ENCODE data around the gene GRHL1. TPM values are rescaled to one million over a fixed set of nuclear protein-coding genes. Genes with fewer than 3 reads are reported as not detected.
"Not testable (repeated sequence)": the region's sequence is repeated elsewhere in the genome, so short reads cannot be mapped to it uniquely, and the experiment has no call there.

Gene GRHL1
- total RNA-seq, 1 experiment from 2014 or later, result 2.7 TPM

- TF ChIP-seq ARID4B (CRISPR knock-in tag; IDR thresholded peaks at IDR 0.05; ENCODE audit: borderline replicate concordance) (no peak), MYBL2 (CRISPR knock-in tag; IDR thresholded peaks at IDR 0.05) (no peak)
Observed at GRCh38 chr2:10009811-10010781, 58.6 kb downstream of the GRHL1 start (continued).

- H3K36me3 Mint-ChIP-seq; POLR2A ChIA-PET; DNase-seq (ENCODE audit: low spot score); H3K27me3 Mint-ChIP-seq (ENCODE audit: low read depth); H3K27ac Mint-ChIP-seq; H3K4me3 Mint-ChIP-seq; ATAC-seq; H3K4me1 Mint-ChIP-seq; CTCF ChIA-PET; H3K9me3 Mint-ChIP-seq: not testable (repeated sequence)
Observed at GRCh38 chr2:10010861-10011605, 59.5 kb downstream of the GRHL1 start.

- DNase-seq (ENCODE audit: low spot score); H3K4me3 Mint-ChIP-seq; CTCF ChIA-PET; H3K36me3 Mint-ChIP-seq; H3K27me3 Mint-ChIP-seq (ENCODE audit: low read depth); H3K27ac Mint-ChIP-seq; ATAC-seq; H3K4me1 Mint-ChIP-seq; H3K9me3 Mint-ChIP-seq; POLR2A ChIA-PET: not testable (repeated sequence)
Observed at GRCh38 chr2:10011606-10012325, 60.3 kb downstream of the GRHL1 start.

GRCh38 chr2:10012366-10012962 is 61.0 kb downstream of the GRHL1 start:
- POLR2A ChIA-PET; H3K27ac Mint-ChIP-seq; H3K27me3 Mint-ChIP-seq (ENCODE audit: low read depth); DNase-seq (ENCODE audit: low spot score); H3K4me3 Mint-ChIP-seq; ATAC-seq; H3K9me3 Mint-ChIP-seq; H3K36me3 Mint-ChIP-seq; H3K4me1 Mint-ChIP-seq; CTCF ChIA-PET: not testable (repeated sequence)

GRCh38 chr2:10012963-10013461 is 61.5 kb downstream of the GRHL1 start:
- TF ChIP-seq ZNF263 (CRISPR knock-in tag; IDR thresholded peaks at IDR 0.05; ENCODE audit: low read depth) (no peak), ELF4 (CRISPR knock-in tag; IDR thresholded peaks at IDR 0.05; ENCODE audit: low read depth) (no peak), GABPB1 (CRISPR knock-in tag; IDR thresholded peaks at IDR 0.05) (no peak), ETV6 (CRISPR knock-in tag; IDR thresholded peaks at IDR 0.05) (no peak), KAT7 (CRISPR knock-in tag; IDR thresholded peaks at IDR 0.05; ENCODE audit: borderline replicate concordance) (no peak), TEAD1 (CRISPR knock-in tag; IDR thresholded peaks at IDR 0.05) (no peak), EMX1 (CRISPR knock-in tag; IDR thresholded peaks at IDR 0.05) (no peak), NFYB (CRISPR knock-in tag; conservative IDR thresholded peaks at IDR 0.05; ENCODE audit: low read depth) (no peak)
- POLR2A ChIA-PET, result no interaction called here
- no peaks in the 10 kb centered on the region for H3K36me3 Mint-ChIP-seq
- H3K9me3 Mint-ChIP-seq, result no peaks in the 10 kb centered on the region
- H3K4me3 Mint-ChIP-seq, result no peak overlapping the region
- CTCF ChIA-PET, result no interaction called here
- ATAC-seq (no peak), DNase-seq (ENCODE audit: low spot score) (no peak)
- H3K27ac Mint-ChIP-seq, result no peak overlapping the region
- no peaks in the 10 kb centered on the region for H3K27me3 Mint-ChIP-seq (ENCODE audit: low read depth)
- H3K4me1 Mint-ChIP-seq, result no peaks in the 10 kb centered on the region

- H3K36me3 Mint-ChIP-seq; POLR2A ChIA-PET; H3K4me1 Mint-ChIP-seq; H3K9me3 Mint-ChIP-seq; CTCF ChIA-PET; H3K27ac Mint-ChIP-seq; H3K27me3 Mint-ChIP-seq (ENCODE audit: low read depth); DNase-seq (ENCODE audit: low spot score); ATAC-seq; H3K4me3 Mint-ChIP-seq: not testable (repeated sequence)
Observed at GRCh38 chr2:10013651-10014417, 62.3 kb downstream of the GRHL1 start.
